Right lung (tissue), 5 donors: ENCODE results near the gene NCAPG2. TPM values are rescaled to one million over a fixed set of nuclear protein-coding genes. Genes with fewer than 3 reads are reported as not detected.

Source experiments
- polyA plus RNA-seq, 5 donors: library from polyadenylated mRNA; unstranded; fragments of 120-200 nt; gene quantifications; one replicate each; pipeline versions ENCODE4 v1.2.1 to v1.2.3, GENCODE V29; 2013; ENCODE audit warnings: inconsistent platforms in 1 of 5, low replicate concordance in 1 of 5; ENCODE audit not compliant: insufficient read length in 5 of 5, insufficient read depth in 1 of 5

The NCAPG2 gene
- polyA plus RNA-seq, 5 donors: 21.1 to 42.7 (median 30.1) TPM

Other genes with a start within 250 kb of the NCAPG2 start
- gene PTPRN2, start 117.0 kb downstream of the NCAPG2 start, polyA plus RNA-seq: 1 to 10 TPM; 6.2 to 8.1 (median 7.0) TPM
- 10 to 100 TPM; 36.8 to 46.4 (median 41.5) TPM for gene ESYT2, start 124.7 kb upstream of the NCAPG2 start, polyA plus RNA-seq
- 10 to 100 TPM; 23.7 to 37.7 (median 32.8) TPM for gene DYNC2I1, start 151.8 kb upstream of the NCAPG2 start, polyA plus RNA-seq